Measurements from ENCODE around the gene NOPCHAP1. TPM values are rescaled to one million over a fixed set of nuclear protein-coding genes. Genes with fewer than 3 reads are reported as not detected.
A peak's percentile ranks its signal among the peaks of the same experiment; 100 is the strongest.

The NOPCHAP1 gene
- total RNA-seq, 2 donors from 2014 or later = 14.8 to 15.0 TPM

DNA sequence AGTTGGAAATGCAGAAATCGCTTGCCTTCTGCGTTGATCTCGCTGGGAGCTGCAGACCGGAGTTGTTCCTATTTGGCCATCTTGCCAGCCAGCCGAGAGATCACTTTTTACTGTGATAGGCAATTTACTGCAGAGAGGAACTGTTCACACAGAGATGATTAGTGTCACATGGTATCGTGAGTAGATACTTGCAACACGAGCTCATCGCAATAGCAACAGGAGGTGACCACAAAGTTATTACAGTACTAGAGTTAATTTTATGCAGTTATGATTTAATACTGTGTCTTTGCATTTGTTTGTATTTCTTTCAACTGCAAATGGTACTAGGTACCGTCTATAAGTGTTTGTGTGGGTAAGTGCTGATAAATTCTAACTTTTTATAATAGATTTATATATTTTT is 27.8 kb downstream of the NOPCHAP1 start:
- intact Hi-C loops (cut with DNase I, micrococcal nuclease) = no loop called here
- no peak for ATAC-seq
- no peak for DNase-seq

DNA sequence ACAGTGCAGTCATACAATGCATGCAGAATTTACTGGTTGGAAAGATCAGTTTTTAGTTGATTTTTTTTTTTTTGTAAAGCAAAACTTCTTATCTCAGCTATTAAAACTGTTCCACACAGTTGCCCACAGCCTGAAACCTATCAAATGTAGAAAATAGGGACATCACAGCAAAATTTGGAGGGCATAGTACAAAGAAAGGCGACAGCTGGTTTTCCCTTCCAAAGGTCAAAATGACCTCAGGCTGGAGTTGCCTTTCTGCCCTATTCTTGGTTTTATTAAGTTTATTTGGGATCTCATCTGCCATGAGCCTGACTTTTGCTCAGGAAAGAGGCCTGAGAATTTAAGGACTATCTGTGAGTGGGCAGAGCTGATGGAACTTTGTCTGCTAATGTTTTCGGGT is 28.5 kb downstream of the NOPCHAP1 start:
- ATAC-seq (no peak), DNase-seq (no peak)
- intact Hi-C loops (cut with DNase I, micrococcal nuclease) = no loop called here

DNA sequence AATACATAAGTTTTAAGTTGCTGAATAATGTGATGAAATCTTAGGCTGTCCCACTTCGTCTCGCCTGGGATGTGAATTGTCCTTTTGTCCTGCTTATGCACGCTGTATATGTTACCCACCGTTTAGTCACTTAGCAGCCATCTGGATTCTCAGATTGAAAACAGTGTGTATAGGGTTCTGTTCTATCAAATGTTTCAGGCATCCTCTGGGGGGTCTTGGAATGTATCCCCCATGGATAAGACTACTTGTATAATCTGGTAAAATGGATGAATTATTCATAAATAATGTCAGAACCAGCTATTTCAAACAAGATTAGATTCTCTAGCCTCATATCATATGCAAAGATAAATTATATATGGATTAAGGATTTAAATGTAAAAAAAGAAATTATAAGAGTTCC is 29.4 kb downstream of the NOPCHAP1 start:
- ATAC-seq = no peak
- intact Hi-C loops (cut with DNase I, micrococcal nuclease) = no loop called here
- no peak for DNase-seq

DNA sequence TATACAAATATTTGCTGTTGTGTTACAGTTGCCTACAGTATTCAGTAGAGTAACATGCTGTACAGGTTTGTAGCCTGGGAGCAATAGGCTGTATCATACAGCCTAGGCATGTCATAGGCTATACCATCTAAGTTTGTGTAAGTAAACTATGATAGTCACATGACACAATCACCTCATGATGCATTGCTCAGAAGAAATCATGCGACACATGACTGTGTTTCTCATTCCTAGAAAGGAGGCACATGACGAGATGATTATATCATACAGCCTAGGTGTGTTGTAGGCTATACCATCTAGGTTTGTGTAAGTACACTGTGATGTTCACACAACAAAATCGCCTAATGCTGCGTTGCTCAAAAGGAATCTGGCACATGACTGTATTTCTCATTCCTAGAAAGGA is 31.9 kb downstream of the NOPCHAP1 start:
- ATAC-seq = no peak
- no peak for DNase-seq
- intact Hi-C loops (cut with DNase I, micrococcal nuclease) = no loop called here

DNA sequence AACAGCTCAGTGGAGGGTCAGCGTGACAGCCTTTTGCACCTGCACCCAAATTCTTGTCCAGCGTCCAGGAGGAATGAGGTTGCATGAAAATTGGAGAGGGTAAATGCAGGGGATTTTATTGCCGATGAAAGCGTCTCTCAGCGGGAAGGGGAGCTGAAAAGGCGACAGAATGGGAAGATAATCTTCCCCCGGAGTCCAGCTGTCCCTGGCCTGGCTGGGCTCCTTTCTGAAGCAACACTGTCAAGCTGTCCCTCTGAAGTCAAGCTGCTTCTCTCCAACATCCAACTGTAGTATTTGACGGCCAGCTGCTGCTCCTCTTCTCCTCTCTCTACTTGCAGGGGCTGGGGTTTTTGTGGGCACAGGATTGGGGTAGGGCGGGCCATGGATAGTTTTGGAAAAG is 32.7 kb downstream of the NOPCHAP1 start:
- intact Hi-C loops (cut with DNase I, micrococcal nuclease) = no loop called here
- ATAC-seq = no peak
- no peak for DNase-seq

DNA sequence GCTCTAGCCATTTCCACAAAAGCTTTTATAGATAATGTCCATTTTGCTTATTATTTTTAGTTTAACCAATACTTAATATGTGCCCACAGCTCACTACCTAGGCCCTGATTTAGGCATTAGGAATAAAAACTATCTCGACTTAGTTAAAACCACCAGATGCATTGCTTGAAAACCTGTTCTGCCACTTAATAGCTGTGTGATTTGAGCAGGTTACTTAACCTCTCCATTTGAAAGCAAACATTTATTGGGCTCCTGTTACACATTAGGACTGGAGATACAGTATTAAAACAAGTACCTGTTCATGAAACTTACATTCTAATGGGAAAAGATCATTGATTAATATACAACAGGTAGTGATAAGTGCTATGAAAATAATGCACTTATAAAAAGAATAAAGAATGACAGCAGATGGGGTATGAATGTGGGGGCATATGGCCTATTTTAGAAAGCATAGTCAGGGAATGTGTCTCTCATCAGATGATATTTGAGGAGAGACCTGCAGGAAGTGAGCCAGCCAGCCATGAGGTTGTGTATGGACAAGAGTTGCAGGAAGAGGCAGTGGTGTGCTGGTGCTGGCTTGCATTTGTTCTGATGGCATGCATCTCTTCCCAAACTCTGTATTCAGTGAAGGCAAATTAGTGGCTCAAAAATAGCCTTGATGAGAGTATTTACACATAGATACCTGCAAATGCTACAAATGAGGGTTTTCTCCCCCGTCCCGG is 34.3 kb downstream of the NOPCHAP1 start:
- intact Hi-C loops (cut with DNase I, micrococcal nuclease) = no loop called here
- ATAC-seq (no peak), DNase-seq (no peak)

DNA sequence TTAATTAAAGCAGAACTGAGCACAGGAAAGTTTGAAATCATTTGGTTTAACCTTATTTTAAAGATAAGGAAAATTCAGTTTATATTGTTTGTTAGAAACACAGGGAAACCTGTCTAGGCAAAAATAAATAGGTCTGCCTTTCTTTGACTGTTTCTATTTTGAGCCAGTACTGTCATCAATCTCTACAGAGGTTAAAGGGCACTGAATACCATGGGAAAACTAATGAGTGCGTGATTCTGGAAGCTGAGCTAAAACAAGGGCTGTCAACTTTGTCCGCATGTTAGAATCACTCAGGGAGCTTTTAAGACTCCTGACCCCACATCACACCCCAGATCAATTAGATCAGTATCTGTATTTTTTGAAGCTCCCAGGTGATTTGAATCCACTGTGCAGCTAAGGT is 38.8 kb downstream of the NOPCHAP1 start:
- ATAC-seq (no peak), DNase-seq (no peak)
- intact Hi-C loops (cut with DNase I, micrococcal nuclease) = no loop called here

DNA sequence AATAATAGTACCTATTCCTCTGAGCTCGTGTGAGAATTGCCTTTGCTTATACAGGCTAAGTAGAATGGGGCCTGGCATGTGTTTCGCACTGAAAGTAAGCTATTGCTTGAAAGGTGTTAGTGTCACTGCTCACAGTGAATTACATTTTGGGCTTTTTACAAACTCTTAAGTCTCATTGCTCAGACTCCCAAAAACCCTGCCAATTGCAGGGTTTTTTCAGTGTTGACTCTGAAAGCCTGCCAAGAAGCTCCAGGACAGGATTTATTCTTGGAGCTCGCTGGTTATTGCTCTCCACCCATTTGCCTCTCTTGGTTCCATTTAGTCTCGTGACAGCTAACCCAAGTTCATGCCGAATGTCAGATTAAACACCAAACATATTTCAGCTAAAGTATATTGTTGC is 39.8 kb downstream of the NOPCHAP1 start:
- ATAC-seq (peak; percentile 84), DNase-seq (peak; percentile 17 to 44)
- intact Hi-C loops (cut with DNase I, micrococcal nuclease) = no loop called here

DNA sequence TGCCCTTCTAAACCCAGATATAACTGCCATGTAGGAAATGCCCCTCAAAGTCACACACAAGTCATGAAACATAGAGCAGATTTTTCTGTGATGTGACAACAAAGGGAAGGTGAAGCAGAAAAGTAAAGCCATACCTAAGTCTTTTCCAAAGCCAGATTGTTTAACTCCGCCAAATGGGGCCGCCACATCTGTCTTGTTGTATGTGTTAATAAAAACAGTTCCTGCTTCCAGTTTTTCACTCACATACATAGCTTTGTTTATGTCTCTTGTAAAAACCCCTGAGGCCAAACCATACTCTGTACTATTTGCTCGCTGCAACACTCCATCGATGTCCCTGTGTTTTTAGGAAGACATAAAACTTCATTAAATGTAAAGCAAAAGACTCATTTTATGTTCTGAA is 40.3 kb downstream of the NOPCHAP1 start:
- intact Hi-C loops (cut with DNase I, micrococcal nuclease) = no loop called here
- no peak for ATAC-seq
- no peak for DNase-seq

DNA sequence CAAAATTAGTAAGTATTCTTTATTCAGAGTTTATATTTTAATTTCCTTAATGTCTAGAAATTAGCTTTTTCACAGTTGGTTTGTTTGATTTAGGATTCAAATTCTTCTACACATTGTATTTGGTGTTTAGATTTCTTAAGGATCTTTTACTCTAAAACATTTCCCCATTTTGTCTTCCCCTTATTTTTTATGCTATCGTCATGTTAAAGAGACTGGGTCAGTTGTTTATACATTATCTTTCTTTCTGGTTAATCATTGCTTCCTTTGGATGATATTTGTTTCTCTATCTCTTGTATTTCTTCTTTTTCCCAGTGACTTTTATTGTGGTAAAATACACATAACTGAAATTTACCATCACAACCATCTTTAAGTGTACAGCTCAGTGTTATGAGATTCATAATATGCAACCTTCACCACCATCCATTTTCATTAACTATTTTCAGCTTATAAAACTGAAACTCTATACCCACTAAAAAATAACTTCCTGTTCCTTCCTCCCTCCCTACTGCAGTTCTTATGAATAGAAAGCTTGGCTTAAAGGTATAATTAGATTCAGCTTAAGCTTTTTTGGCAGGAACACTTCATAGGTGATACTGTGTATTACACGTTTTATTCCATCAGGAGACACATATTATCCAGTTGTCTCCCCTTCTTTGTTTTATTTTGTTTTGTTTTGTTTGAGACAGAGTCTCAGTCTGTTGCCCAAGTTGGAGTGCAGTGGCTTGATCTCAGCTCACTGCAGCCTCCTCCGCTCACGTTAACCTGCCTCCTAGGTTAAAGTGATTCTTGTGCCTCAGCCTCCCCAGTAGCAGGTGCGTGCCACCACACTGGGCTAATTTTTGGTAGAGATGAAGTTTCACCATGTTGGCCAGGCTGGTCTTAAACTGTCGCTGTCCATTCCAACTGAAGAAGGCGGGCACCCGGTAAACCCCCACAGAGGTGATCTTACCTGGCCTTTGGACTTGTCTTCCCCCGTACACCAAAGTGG is 45.0 kb downstream of the NOPCHAP1 start:
- DNase-seq (no peak), ATAC-seq (peak; percentile 27)
- intact Hi-C loops (cut with DNase I, micrococcal nuclease) = no loop called here

DNA sequence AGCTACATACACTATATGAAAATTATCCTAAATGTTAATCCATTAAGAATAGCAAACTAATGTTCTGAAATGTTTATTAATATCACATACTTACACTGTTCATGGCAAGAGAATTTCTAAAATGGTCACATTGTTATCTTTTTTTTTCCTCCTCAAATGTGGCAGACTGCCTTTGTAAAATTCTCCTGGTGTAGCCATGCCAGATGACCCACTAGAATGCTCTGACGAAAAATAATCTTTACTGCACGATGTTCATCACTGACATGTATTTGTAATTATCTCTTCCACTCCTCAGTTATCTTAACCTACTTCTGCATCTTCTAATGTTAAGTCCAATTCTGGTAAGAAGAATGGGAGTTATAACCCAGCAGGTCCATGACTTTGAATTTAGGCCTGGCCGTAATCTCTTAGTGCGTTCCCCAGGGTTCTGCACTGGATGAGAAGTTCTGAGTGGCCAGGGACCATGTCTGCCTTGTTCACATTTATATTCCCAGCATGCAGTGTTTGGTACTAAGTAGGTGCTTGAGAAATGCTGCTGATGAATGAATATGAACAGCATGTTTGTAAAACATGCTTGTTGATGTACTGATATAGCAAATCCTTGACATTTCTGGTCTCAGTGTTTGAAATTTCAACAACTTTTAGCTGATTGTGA is 46.7 kb downstream of the NOPCHAP1 start:
- no peak for DNase-seq
- ATAC-seq = no peak
- intact Hi-C loops (cut with DNase I, micrococcal nuclease) = no loop called here

DNA sequence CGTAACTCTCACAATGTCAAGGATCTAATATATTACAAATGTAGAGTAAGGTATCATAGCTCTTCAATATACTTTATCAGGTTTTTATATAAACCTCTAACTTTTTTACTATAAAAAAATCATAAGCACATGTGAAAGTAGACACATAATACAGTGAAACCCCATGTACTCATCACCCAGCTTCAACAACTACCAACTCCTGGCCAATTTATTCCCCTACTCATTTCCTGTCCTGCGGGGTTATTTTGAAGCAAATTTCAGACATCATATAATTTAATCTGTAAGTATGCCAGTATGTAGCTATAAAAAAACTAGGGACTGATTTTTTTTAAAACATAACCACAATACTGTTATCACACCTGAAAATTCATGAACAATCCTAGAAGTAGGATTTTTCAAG is 47.7 kb downstream of the NOPCHAP1 start:
- ATAC-seq (no peak), DNase-seq (no peak)
- intact Hi-C loops (cut with DNase I, micrococcal nuclease) = no loop called here

Other genes with a start within 250 kb of the NOPCHAP1 start
- gene SLC41A2, start 28.0 kb upstream of the NOPCHAP1 start, total RNA-seq = 10 to 100 TPM; 91.5 to 99.9 TPM
- 1 to 10 TPM; 1.2 to 3.1 TPM for gene ALDH1L2, start 98.1 kb downstream of the NOPCHAP1 start, total RNA-seq
- gene WASHC4, start 121.4 kb downstream of the NOPCHAP1 start, total RNA-seq = 10 to 100 TPM; 34.4 to 36.5 TPM
- 100 to 1,000 TPM; 136 to 179 TPM for gene APPL2, start 249.9 kb downstream of the NOPCHAP1 start, total RNA-seq